Breast epithelium (tissue), 3 donors: ENCODE results near the gene S100P.

Experiments
- CTCF ChIP-seq, 3 donors: fragments of 450-650 bp; IDR thresholded peaks; one replicate each; pipeline ENCODE4 v1.5.1; 2016 to 2017; ENCODE audit warnings: antibody characterized with exemption in 3 of 3, mild to moderate bottlenecking in 3 of 3, moderate library complexity in 3 of 3
- POLR2A ChIP-seq: fragments of 450-650 bp; IDR thresholded peaks from one replicate; pipeline ENCODE4 v1.6.1; 2016; ENCODE audit warnings: antibody characterized with exemption, mild to moderate bottlenecking, moderate library complexity

GRCh38 chr4:6668391-6668790 is 25.3 kb upstream of the S100P start:
- TF ChIP-seq CTCF (IDR thresholded peaks at IDR 0.05) (no peak), POLR2A (no peak)
